Stimulated activated CD4-positive, alpha-beta T cell treated with anti-CD3 and anti-CD28 coated beads, Interleukin-12 subunit alpha, Interleukin-12 subunit beta, amount 100 ng/mL, for 4 hours (primary cell): ENCODE measurements around the gene MLNR.

Source experiments
- DNase-seq: peaks from one replicate; pipeline ENCODE4 v3.0.0-alpha.2; 2020

MLNR gene

GRCh38 chr13:49234741-49235140, 14.6 kb downstream of the MLNR start:
- DNase-seq = no peak

- no peak for DNase-seq
Measured at GRCh38 chr13:49235856-49236431, 15.8 kb downstream of the MLNR start.

- DNase-seq = no peak
Measured at GRCh38 chr13:49238621-49239020, 18.5 kb downstream of the MLNR start.

DNA sequence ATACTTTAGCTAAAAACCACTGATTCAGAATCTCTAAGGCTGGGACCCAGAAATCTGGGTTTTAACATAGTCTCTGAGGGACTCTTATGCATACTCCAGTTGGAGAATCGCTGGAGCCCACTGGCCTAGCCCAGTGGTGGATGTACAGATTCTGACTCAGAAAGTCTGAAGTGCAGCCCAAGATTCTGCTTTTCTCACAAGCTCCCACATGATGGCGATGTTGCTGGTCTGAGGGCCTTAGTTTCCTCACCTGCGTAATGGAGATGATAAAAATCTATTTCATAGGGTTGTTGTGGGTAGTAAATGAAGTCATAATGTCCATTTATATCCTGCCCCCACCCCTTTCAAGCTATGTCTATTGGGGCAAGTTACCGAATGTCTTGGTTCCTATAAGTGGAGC, 19.9 kb downstream of the MLNR start:
- DNase-seq = no peak

DNA sequence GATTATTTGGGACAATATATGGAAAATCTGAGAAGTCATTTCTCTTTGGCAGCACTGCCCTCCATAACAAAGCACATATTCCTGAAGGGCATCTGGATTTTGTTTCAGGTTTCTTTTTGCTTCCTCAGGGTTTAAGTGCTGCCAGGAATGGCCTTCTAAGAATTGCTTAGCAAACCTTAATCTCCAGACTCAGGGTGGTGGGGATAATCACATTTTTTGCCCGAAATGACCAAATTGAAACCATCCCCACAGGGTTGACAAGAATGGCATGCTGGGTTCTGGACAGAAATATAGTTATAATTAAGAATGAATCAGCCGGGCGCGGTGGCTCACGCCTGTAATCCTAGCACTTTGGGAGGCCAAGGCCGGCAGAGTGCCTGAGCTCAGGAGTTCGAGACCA, 21.2 kb downstream of the MLNR start:
- DNase-seq = no peak

- DNase-seq = no peak
Measured at GRCh38 chr13:49245101-49245500, 25.0 kb downstream of the MLNR start.

GRCh38 chr13:49246850-49247642, 26.9 kb downstream of the MLNR start:
- no peak for DNase-seq

GRCh38 chr13:49247643-49248621, 27.8 kb downstream of the MLNR start, which contains the start of gene CDADC1:
Gene CDADC1, plus strand, starts transcription at chr13:49247925. Its CDS starts 113 bp downstream, at chr13:49248038.
- peak; percentile 90 for DNase-seq

DNA sequence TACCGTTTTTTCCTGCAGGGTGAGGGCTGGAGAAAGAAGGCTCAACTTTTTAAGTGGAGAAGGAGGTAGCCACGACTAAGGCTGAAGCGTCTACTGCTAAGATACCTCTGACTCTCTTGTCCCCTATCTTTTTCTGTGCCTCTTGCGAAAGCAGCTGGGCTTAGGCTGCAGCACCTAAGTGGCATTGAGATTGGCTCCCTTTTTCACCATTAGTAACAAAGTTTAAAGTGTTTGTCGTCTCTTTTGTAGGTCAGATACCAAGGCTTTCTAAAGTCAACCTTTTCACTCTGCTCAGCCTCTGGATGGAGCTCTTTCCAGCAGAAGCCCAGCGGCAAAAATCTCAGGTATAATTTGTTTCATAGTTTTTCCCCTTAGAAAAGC, 28.5 kb downstream of the MLNR start:
- no peak for DNase-seq

GRCh38 chr13:49251326-49251725, 31.2 kb downstream of the MLNR start:
- DNase-seq = no peak

DNA sequence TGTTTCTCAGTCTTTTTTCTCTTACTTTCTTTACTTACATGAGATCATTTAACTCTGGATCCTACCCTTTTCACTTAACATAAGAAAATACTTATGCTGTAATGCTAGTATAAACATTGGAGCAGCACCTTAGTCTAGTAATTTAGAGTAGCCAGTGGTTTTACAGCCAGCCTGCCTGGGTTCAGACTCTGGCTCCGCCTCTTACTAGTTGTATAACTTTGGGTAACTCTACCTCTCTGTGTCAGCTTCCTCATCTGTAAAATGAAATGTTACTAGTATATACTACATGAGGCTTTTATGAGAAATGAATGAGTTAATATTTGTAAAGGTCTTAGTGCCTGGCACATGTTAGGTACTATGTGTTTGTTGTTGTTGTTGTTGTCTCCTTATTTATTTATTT, 33.2 kb downstream of the MLNR start:
- no peak for DNase-seq

- DNase-seq = no peak
Measured at GRCh38 chr13:49254007-49254406, 33.9 kb downstream of the MLNR start.

- DNase-seq = no peak
Measured at GRCh38 chr13:49256841-49257240, 36.7 kb downstream of the MLNR start.

DNA sequence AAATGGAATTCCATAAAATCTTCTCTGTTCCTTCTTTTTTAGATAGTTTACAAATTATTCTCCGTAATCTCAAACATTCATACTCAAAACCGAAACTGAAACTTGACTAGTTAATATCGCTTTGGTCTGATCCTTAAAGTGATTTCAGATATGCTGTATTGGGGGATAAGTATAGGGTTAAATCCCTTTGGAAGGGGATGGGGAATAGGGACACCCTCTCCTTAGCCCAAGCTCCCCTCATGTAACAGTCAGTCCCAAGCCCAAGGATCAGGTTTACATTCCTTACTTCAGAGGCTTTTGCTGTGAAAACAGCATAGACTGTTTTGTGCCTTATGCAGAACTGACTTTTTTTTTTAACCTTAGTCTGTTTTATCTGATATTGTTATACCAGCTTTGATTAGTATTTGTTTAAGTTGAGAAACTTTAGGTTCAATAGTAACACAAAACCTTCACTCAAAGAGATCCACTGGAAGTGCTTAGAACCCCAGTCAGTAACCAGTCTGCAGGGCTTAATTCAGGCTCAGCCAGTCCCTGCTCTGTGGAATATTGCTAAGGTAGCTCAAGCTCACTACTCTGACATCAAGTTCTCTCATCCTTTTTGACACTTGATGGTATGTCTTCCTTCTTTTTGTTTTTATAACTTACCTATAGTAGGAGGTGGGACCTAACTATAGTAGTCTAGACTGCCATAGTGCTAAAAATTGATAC, 38.1 kb downstream of the MLNR start:
- DNase-seq = no peak

DNA sequence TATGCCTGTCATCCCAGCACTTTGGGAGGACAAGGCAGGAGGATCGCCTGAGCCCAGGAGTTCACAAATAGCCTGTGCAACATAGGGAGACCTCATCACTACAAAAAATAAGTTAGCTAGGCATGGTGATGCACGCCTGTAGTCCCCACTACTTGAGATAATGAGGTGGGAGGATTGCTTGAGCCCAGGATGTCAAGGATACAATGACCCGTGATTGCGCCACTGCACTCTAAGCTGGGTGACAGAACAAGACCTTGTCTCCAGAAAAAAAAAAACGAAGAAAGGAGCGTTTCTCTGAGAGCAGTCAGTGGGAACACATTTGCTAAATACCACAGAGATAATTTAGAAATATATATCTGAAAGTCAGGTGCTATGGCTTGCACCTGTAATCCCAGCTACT, 39.4 kb downstream of the MLNR start:
- DNase-seq = no peak

DNA sequence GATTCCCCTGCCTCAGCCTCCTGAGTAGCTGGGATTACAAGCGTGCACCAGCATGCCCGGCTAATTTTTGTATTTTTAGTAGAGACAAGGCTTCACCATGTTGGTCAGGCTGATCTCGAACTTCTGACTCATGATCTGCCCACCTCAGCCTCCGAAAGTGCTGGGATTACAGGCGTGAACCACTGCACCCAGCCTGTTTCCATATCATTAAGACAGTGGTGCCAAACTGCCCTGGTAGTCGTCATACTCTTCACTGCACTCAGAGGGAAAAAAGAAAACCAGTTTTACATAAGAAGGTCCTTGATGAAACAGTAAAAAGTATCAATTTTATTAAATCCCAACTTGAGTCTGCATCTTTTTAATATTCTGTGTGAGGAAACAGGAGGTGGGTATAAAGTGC, 42.5 kb downstream of the MLNR start:
- no peak for DNase-seq

GRCh38 chr13:49265822-49266221, 45.7 kb downstream of the MLNR start:
- no peak for DNase-seq

DNA sequence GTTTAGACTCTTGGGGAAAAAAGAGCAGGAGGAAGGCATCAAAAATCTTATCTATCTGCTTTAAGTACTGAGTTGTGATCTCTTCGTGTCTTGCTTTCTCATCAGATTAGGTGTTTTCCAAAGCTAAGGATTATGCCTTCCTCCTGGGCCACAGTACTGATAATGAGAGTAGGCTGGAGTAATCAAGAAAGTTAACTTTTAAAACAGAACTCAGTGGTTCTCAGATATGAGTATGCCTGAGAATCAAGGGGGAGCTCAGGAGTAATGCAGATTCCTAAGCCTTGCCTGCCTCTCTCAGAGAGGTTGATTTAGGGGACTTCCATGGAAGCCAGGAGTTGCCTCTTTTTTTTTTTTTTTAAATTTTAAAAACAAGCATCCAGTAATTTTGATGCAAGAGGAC, 51.1 kb downstream of the MLNR start:
- no peak for DNase-seq
